Measurements from ENCODE around the gene GPATCH2.
"Not testable (repeated sequence)": the region's sequence is repeated elsewhere in the genome, so short reads cannot be mapped to it uniquely, and the experiment has no call there.

The GPATCH2 gene

GRCh38 chr1:217614200-217614712, 16.6 kb downstream of the GPATCH2 start:
- H3K36me3 ChIP-seq (ENCODE audit: insufficient read depth, low read length) = 0 out of 2 replicates have a peak, but pooled peaks cover 3% of the 10 kb centered on the region
- no peaks in the 10 kb centered on the region for H3K9me3 ChIP-seq (ENCODE audit: control insufficient read depth, insufficient read depth, low read length)
- no peak overlapping the region for H3K9ac ChIP-seq (ENCODE audit: low read depth, low read length)
- H3K4me1 ChIP-seq (ENCODE audit: insufficient read depth, low read length) = no peaks in the 10 kb centered on the region

- Histone ChIP-seq H3K4me1 (ENCODE audit: insufficient read depth, low read length) (no peaks in the 10 kb centered on the region), H3K9me3 (ENCODE audit: control insufficient read depth, insufficient read depth, low read length) (no peaks in the 10 kb centered on the region), H3K36me3 (ENCODE audit: insufficient read depth, low read length) (peaks cover 3% of the 10 kb centered on the region), H3K9ac (ENCODE audit: low read depth, low read length) (no peak overlapping the region)
Observed at GRCh38 chr1:217605390-217605789, 25.5 kb downstream of the GPATCH2 start.

GRCh38 chr1:217602380-217602779, 28.5 kb downstream of the GPATCH2 start:
- Histone ChIP-seq H3K9ac (ENCODE audit: low read depth, low read length) (no peak overlapping the region), H3K4me1 (ENCODE audit: insufficient read depth, low read length) (no peaks in the 10 kb centered on the region), H3K9me3 (ENCODE audit: control insufficient read depth, insufficient read depth, low read length) (no peaks in the 10 kb centered on the region), H3K36me3 (ENCODE audit: insufficient read depth, low read length) (peaks cover 3% of the 10 kb centered on the region)

GRCh38 chr1:217599154-217599553, 31.7 kb downstream of the GPATCH2 start:
- 0 out of 2 replicates have a peak, but pooled peaks cover 2% of the 10 kb centered on the region for H3K36me3 ChIP-seq (ENCODE audit: insufficient read depth, low read length)
- no peak overlapping the region for H3K9ac ChIP-seq (ENCODE audit: low read depth, low read length)
- no peaks in the 10 kb centered on the region for H3K9me3 ChIP-seq (ENCODE audit: control insufficient read depth, insufficient read depth, low read length)
- H3K4me1 ChIP-seq (ENCODE audit: insufficient read depth, low read length) = no peaks in the 10 kb centered on the region

- H3K9me3 ChIP-seq (ENCODE audit: control insufficient read depth, insufficient read depth, low read length) = no peaks in the 10 kb centered on the region
- H3K36me3 ChIP-seq (ENCODE audit: insufficient read depth, low read length) = no peaks in the 10 kb centered on the region
- no peak overlapping the region for H3K9ac ChIP-seq (ENCODE audit: low read depth, low read length)
- H3K4me1 ChIP-seq (ENCODE audit: insufficient read depth, low read length) = no peaks in the 10 kb centered on the region
Observed at GRCh38 chr1:217590598-217590997, 40.3 kb downstream of the GPATCH2 start.

- H3K9me3 ChIP-seq (ENCODE audit: control insufficient read depth, insufficient read depth, low read length) = no peaks in the 10 kb centered on the region
- no peaks in the 10 kb centered on the region for H3K36me3 ChIP-seq (ENCODE audit: insufficient read depth, low read length)
- H3K9ac ChIP-seq (ENCODE audit: low read depth, low read length) = no peak overlapping the region
- no peaks in the 10 kb centered on the region for H3K4me1 ChIP-seq (ENCODE audit: insufficient read depth, low read length)
Observed at GRCh38 chr1:217586586-217586985, 44.3 kb downstream of the GPATCH2 start.

- no peaks in the 10 kb centered on the region for H3K4me1 ChIP-seq (ENCODE audit: insufficient read depth, low read length)
- no peak overlapping the region for H3K9ac ChIP-seq (ENCODE audit: low read depth, low read length)
- H3K9me3 ChIP-seq (ENCODE audit: control insufficient read depth, insufficient read depth, low read length) = no peaks in the 10 kb centered on the region
- no peaks in the 10 kb centered on the region for H3K36me3 ChIP-seq (ENCODE audit: insufficient read depth, low read length)
Observed at GRCh38 chr1:217585577-217585976, 45.3 kb downstream of the GPATCH2 start.

GRCh38 chr1:217584286-217584811, 46.5 kb downstream of the GPATCH2 start:
- H3K36me3 ChIP-seq (ENCODE audit: insufficient read depth, low read length); H3K9me3 ChIP-seq (ENCODE audit: control insufficient read depth, insufficient read depth, low read length); H3K9ac ChIP-seq (ENCODE audit: low read depth, low read length); H3K4me1 ChIP-seq (ENCODE audit: insufficient read depth, low read length): not testable (repeated sequence)

- no peaks in the 10 kb centered on the region for H3K9me3 ChIP-seq (ENCODE audit: control insufficient read depth, insufficient read depth, low read length)
- no peak overlapping the region for H3K9ac ChIP-seq (ENCODE audit: low read depth, low read length)
- no peaks in the 10 kb centered on the region; the same call in 1 of the 2 replicates for H3K36me3 ChIP-seq (ENCODE audit: insufficient read depth, low read length)
- H3K4me1 ChIP-seq (ENCODE audit: insufficient read depth, low read length) = no peaks in the 10 kb centered on the region
Observed at GRCh38 chr1:217577336-217577735, 53.6 kb downstream of the GPATCH2 start.

GRCh38 chr1:217574265-217574949, 56.5 kb downstream of the GPATCH2 start:
- no peak overlapping the region for H3K9ac ChIP-seq (ENCODE audit: low read depth, low read length)
- no peaks in the 10 kb centered on the region; the same call in 1 of the 2 replicates for H3K36me3 ChIP-seq (ENCODE audit: insufficient read depth, low read length)
- no peaks in the 10 kb centered on the region for H3K4me1 ChIP-seq (ENCODE audit: insufficient read depth, low read length)
- H3K9me3 ChIP-seq (ENCODE audit: control insufficient read depth, insufficient read depth, low read length) = no peaks in the 10 kb centered on the region

- Histone ChIP-seq H3K9ac (ENCODE audit: low read depth, low read length) (no peak overlapping the region), H3K9me3 (ENCODE audit: control insufficient read depth, insufficient read depth, low read length) (no peaks in the 10 kb centered on the region), H3K36me3 (ENCODE audit: insufficient read depth, low read length) (no peaks in the 10 kb centered on the region), H3K4me1 (ENCODE audit: insufficient read depth, low read length) (no peaks in the 10 kb centered on the region)
Observed at GRCh38 chr1:217569021-217569420, 61.9 kb downstream of the GPATCH2 start.

- Histone ChIP-seq H3K4me1 (ENCODE audit: insufficient read depth, low read length) (no peaks in the 10 kb centered on the region), H3K36me3 (ENCODE audit: insufficient read depth, low read length) (no peaks in the 10 kb centered on the region), H3K9me3 (ENCODE audit: control insufficient read depth, insufficient read depth, low read length) (no peaks in the 10 kb centered on the region), H3K9ac (ENCODE audit: low read depth, low read length) (no peak overlapping the region)
Observed at GRCh38 chr1:217568200-217568599, 62.7 kb downstream of the GPATCH2 start.

- H3K9ac ChIP-seq (ENCODE audit: low read depth, low read length) = no peak overlapping the region
- no peaks in the 10 kb centered on the region for H3K36me3 ChIP-seq (ENCODE audit: insufficient read depth, low read length)
- H3K4me1 ChIP-seq (ENCODE audit: insufficient read depth, low read length) = no peaks in the 10 kb centered on the region
- no peaks in the 10 kb centered on the region for H3K9me3 ChIP-seq (ENCODE audit: control insufficient read depth, insufficient read depth, low read length)
Observed at GRCh38 chr1:217564833-217565232, 66.1 kb downstream of the GPATCH2 start.

GRCh38 chr1:217564207-217564606, 66.7 kb downstream of the GPATCH2 start:
- H3K36me3 ChIP-seq (ENCODE audit: insufficient read depth, low read length) = no peaks in the 10 kb centered on the region
- H3K9ac ChIP-seq (ENCODE audit: low read depth, low read length) = no peak overlapping the region
- H3K4me1 ChIP-seq (ENCODE audit: insufficient read depth, low read length) = no peaks in the 10 kb centered on the region
- no peaks in the 10 kb centered on the region for H3K9me3 ChIP-seq (ENCODE audit: control insufficient read depth, insufficient read depth, low read length)

- Histone ChIP-seq H3K36me3 (ENCODE audit: insufficient read depth, low read length) (no peaks in the 10 kb centered on the region), H3K4me1 (ENCODE audit: insufficient read depth, low read length) (no peaks in the 10 kb centered on the region), H3K9ac (ENCODE audit: low read depth, low read length) (no peak overlapping the region), H3K9me3 (ENCODE audit: control insufficient read depth, insufficient read depth, low read length) (no peaks in the 10 kb centered on the region)
Observed at GRCh38 chr1:217563179-217563578, 67.7 kb downstream of the GPATCH2 start.
